Fibroblast of the aortic adventitia (primary cell): Measurements from ENCODE around the gene LRRC43. TPM values are rescaled to one million over a fixed set of nuclear protein-coding genes. Genes with fewer than 3 reads are reported as not detected.

Source experiments
- DNase-seq: peaks from one replicate; pipeline ENCODE4 v3.0.0-alpha.2; 2010; ENCODE audit warnings: low read depth
- H3K4me3 ChIP-seq: 2 replicates; pipeline ENCODE4 v1.5.1; 2011; ENCODE audit warnings: low read depth, mild to moderate bottlenecking, control low read depth, low read length, moderate library complexity
- total RNA-seq: library from RNA; depleted of rRNA; stranded (reverse); fragments of >200 nt; gene quantifications from 2 replicates; pipeline ENCODE4 v1.2.3, GENCODE V29; 2012; ENCODE audit warnings: low replicate concordance
- TF ChIP-seq, protein P1 (sequence below): IDR thresholded peaks from 2 replicates; pipeline ENCODE4 v1.5.1; 2011; ENCODE audit warnings: mild to moderate bottlenecking, low read length, control low read depth, inconsistent platforms; ENCODE audit not compliant: insufficient read depth

The LRRC43 gene
- total RNA-seq, 1 donor = 3.5 TPM

DNA sequence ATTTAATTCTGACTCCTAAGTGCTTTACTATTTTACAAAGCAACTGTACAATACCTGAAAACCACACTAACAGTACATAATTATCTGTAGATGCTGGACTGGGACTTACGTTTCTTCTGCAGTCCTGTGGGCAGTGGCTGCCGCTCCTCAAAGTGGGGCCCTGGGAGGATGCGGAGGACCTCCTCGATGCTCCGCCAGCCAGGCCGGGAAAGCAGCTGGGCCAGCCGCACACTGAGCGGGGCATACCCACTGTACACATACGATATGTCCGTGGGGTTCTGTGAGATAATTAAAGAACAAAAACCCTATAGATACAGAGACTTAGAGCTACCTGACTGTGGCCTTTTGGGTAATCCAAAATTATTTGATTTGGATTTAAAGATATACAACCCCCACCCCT is 49.8 kb downstream of the LRRC43 start:
- no peak for DNase-seq
- TF ChIP-seq, protein P1, sequence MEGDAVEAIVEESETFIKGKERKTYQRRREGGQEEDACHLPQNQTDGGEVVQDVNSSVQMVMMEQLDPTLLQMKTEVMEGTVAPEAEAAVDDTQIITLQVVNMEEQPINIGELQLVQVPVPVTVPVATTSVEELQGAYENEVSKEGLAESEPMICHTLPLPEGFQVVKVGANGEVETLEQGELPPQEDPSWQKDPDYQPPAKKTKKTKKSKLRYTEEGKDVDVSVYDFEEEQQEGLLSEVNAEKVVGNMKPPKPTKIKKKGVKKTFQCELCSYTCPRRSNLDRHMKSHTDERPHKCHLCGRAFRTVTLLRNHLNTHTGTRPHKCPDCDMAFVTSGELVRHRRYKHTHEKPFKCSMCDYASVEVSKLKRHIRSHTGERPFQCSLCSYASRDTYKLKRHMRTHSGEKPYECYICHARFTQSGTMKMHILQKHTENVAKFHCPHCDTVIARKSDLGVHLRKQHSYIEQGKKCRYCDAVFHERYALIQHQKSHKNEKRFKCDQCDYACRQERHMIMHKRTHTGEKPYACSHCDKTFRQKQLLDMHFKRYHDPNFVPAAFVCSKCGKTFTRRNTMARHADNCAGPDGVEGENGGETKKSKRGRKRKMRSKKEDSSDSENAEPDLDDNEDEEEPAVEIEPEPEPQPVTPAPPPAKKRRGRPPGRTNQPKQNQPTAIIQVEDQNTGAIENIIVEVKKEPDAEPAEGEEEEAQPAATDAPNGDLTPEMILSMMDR = no peak
- no peak overlapping the region for H3K4me3 ChIP-seq

DNA sequence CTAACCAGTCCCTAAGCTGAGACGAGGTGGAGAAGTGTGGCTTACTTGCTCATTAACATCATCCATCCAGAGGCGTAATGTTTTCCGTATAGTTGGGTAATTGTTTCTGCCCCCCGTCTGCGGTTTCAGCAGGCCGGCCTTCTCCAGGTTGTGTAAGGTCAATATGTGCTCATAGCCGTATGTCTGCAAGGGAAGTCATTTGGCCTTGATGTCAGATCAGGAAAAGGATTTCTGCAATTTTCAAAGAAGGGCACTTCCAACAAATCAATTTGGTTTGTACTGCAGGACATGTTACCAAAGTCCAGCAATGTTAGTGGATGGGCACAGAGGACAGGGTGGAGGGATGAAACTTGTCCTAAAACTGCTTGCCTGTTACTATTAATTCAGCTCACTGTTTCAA is 52.8 kb downstream of the LRRC43 start:
- TF ChIP-seq, protein P1 = no peak
- DNase-seq = no peak
- no peak overlapping the region for H3K4me3 ChIP-seq

DNA sequence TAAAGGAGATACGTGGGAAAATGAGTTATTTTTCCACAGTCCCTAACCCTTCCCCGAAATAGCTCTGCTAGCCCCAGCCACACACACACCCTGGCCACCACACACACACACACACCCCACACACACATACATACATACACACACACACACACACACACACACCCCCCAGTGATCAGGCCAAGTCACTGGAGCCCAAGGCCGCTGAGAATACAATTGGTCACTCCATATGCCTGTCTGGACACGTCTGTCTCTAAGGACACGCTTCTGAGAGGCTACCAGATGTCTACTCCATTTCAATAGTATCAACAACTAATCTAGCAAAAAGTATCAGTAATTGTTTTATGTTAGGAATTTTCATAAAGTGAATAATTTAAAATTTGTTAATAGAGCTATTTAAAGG is 55.9 kb downstream of the LRRC43 start:
- TF ChIP-seq, protein P1 = no peak
- DNase-seq = no peak
- no peak overlapping the region for H3K4me3 ChIP-seq

DNA sequence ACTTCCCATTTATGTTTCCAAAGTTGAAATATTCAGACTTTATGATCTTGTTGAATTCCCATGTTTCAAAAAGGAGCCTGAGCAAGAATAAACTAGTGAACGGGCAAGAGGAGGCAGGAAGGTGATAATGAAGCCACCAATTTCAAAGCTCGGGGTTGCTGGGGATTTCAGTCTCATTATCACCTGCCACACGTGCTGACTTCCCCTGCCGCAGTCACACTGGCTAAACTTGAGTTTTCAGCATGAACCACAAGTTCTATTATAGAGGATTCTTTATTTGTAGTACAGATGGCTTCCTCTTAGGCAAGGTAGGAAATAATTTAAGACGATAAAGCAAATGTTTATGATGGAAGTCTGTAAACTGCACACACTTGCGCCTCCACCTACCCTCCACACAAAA is 61.0 kb downstream of the LRRC43 start:
- TF ChIP-seq, protein P1 = no peak
- DNase-seq = no peak
- no peak overlapping the region for H3K4me3 ChIP-seq

DNA sequence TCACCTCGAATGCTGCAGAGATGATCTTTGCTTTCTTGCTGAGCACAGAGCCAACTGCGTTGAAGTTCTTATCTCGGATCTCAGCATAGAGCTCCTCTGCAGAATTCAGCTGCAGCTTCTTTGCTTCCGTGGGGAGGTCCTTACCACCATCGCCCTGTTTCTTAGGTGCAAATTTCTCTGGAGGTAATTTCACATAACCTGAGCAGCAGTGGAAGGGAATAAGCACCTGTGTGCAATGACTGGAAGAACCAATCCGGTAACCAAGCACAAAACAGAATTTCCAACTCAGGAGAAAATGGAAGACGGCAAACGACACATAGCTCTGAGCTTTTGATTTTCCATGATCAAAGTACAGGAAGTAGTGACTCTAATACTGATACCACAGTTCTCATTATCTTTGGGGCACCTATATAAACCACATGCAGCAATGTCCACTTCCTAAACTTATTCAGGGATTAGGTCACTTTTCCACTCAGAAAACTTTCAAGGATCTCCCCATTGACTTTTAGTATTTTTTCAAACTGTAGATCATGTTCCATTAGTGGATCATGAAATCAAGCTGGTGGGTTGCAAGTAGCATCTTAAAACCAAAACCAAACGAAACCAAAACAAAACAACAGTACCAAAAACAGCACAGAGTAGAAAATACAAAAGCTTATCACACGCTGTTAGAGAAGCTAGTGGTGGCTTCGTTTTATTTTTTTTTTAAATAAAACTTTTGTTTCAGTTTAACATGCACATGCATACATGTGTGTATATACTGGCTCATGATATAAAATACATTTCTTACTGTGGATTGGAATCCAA is 61.8 kb downstream of the LRRC43 start:
- DNase-seq = no peak
- no peak overlapping the region for H3K4me3 ChIP-seq
- TF ChIP-seq, protein P1 = no peak

DNA sequence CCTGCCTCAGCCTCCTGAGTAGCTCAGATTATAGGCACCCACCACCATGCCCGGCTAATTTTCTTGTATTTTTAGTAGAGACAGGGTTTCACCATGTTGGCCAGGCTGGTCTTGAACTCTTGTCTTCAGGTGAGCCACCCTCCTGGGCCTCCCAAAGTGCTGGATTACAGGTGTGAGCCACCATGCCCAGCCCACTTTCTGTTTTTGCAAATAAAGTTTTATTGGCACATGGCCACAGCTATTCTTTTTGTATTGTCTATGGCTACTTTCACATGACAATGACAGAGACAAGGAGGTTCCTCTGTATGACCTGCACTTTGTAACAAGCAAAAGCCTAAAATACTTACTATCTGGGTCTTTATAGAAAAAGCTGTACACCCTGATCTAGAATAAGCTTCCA is 62.6 kb downstream of the LRRC43 start:
- TF ChIP-seq, protein P1 = no peak
- no peak for DNase-seq
- H3K4me3 ChIP-seq = no peak overlapping the region

DNA sequence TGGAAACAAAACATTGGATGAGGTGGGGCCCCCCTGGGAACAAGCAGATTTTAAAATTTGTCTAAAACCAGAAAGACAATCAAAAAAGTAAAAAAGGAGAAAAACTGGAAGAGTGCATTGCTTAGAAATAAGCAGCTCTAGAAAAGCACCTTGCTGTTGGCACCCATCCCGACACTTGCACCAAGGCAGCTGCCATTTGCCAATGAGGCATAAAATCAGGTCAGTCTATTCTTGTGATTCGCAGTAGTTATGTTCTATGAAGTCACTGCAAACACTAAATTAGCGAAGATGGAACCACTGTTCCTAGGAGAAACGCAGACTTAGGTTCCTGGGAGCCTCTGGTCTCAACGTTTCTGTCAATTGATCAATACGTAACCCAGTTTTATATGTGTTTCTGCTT is 67.1 kb downstream of the LRRC43 start:
- DNase-seq = no peak
- H3K4me3 ChIP-seq = no peak overlapping the region
- TF ChIP-seq, protein P1 = no peak
